Common myeloid progenitor, CD34-positive (primary cell): Measurements from ENCODE around the gene MEAF6.
"Not testable (repeated sequence)": the region's sequence is repeated elsewhere in the genome, so short reads cannot be mapped to it uniquely, and the experiment has no call there.

Source experiments
- CTCF ChIA-PET: fragments of 350-600 bp; sonication (Branson Sonifier 250); formaldehyde crosslinking; loops from one replicate; lab custom pipeline; 2021; ENCODE audit warnings: antibody characterized with exemption; lab: Charles Lee
- POLR2A ChIA-PET: fragments of 350-600 bp; sonication (Branson Sonifier 250); formaldehyde crosslinking; loops from one replicate; lab custom pipeline; 2021; ENCODE audit warnings: antibody characterized with exemption; lab: Charles Lee
- DNase-seq, 3 donors: peaks; one replicate each; pipeline versions ENCODE4 v3.0.0 to v3.0.0-alpha.2; 2013
- H3K27ac ChIP-seq, 2 experiments: 1 replicate in 1 of 2; 2 replicates in 1 of 2; pipeline ENCODE4 v1.7.0; 2013; ENCODE audit warnings: inconsistent platforms in 2 of 2, low read length in 2 of 2, mild to moderate bottlenecking in 2 of 2, low read depth in 1 of 2, moderate library complexity in 1 of 2; ENCODE audit not compliant: severe bottlenecking in 2 of 2, insufficient read depth in 1 of 2, poor library complexity in 1 of 2
- H3K27me3 ChIP-seq, 5 experiments: replicated peaks in 2 of 5; 1 replicate in 3 of 5; 2 replicates in 2 of 5; pipeline versions ENCODE4 v1.6.1 to v1.7.0; 2013; ENCODE audit warnings: low read length in 4 of 5, mild to moderate bottlenecking in 2 of 5, moderate library complexity in 2 of 5, inconsistent platforms in 1 of 5; ENCODE audit not compliant: insufficient read depth in 5 of 5, control insufficient read depth in 4 of 5
- H3K36me3 ChIP-seq, 4 experiments: 1 replicate in 2 of 4; 2 replicates in 2 of 4; pipeline versions ENCODE4 v1.6.1 to v1.7.0; 2013; ENCODE audit warnings: low read length in 3 of 4, control low read depth in 1 of 4, mild to moderate bottlenecking in 1 of 4; ENCODE audit not compliant: control insufficient read depth in 4 of 4, insufficient read depth in 4 of 4
- H3K4me1 ChIP-seq, 4 experiments: 1 replicate in 3 of 4; 2 replicates in 1 of 4; pipeline versions ENCODE4 v1.6.1 to v1.7.1; 2013; ENCODE audit warnings: low read length in 3 of 4, mild to moderate bottlenecking in 3 of 4, control low read depth in 1 of 4, inconsistent platforms in 1 of 4, moderate library complexity in 1 of 4; ENCODE audit not compliant: control insufficient read depth in 4 of 4, insufficient read depth in 4 of 4; ENCODE audit errors: control extremely low read depth in 1 of 4
- H3K4me3 ChIP-seq, 7 experiments: 1 replicate in 4 of 7; 2 replicates in 3 of 7; pipeline versions ENCODE4 v1.5.1 to v1.7.0; 2013; ENCODE audit warnings: mild to moderate bottlenecking in 7 of 7, low read length in 6 of 7, moderate library complexity in 6 of 7, inconsistent platforms in 2 of 7, low read depth in 2 of 7, control low read depth in 1 of 7; ENCODE audit not compliant: insufficient read depth in 4 of 7, control insufficient read depth in 1 of 7; ENCODE audit errors: extremely low read depth in 1 of 7
- H3K9me3 ChIP-seq, 5 experiments: 1 replicate in 4 of 5; 2 replicates in 1 of 5; pipeline versions ENCODE4 v1.6.1 to v1.7.1; 2013; ENCODE audit warnings: low read length in 4 of 5, mild to moderate bottlenecking in 2 of 5, inconsistent platforms in 1 of 5, low read depth in 1 of 5, moderate library complexity in 1 of 5; ENCODE audit not compliant: control insufficient read depth in 4 of 5, insufficient read depth in 2 of 5; ENCODE audit errors: control extremely low read depth in 1 of 5
- WGBS: methylation state at CpG from one replicate; pipeline ENCODE4 v1.1.5; 2013; ENCODE audit not compliant: insufficient coverage; 5-methylcytosine and 5-hydroxymethylcytosine counted together

Gene MEAF6

GRCh38 chr1:37515185-37516034 lies 844 bp upstream of the MEAF6 start:
- Histone ChIP-seq H3K27me3 (no peaks in the 10 kb centered on the region), H3K36me3 (peaks cover 3 to 15% (median 9%) of the 10 kb centered on the region in 4 experiments), H3K4me1 (peaks cover 11 to 21% (median 15%) of the 10 kb centered on the region in 4 experiments), H3K4me3 (peak overlapping the region; percentile 71 to 98 (median 87)), H3K9me3 (no peaks in the 10 kb centered on the region), H3K27ac (peak overlapping the region; percentile 54 to 89)
- DNase-seq = peak in 2 of 3 donors; percentile 19 to 22
- WGBS = 58% methylated on average over 6 of the region's 18 CpGs
- CTCF ChIA-PET = interaction anchor here (0.9 to 2.5 kb wide), 16 partner anchors 7 to 167 kb away, joined by 3 to 13 read pairs (median 4); partner anchors contain the start of gene DNALI1
- POLR2A ChIA-PET = interaction anchor here (0.6 kb wide), 2 partner anchors 40 to 1429 kb away, joined by 3 read pairs; no protein-coding TSS in a partner anchor

DNA sequence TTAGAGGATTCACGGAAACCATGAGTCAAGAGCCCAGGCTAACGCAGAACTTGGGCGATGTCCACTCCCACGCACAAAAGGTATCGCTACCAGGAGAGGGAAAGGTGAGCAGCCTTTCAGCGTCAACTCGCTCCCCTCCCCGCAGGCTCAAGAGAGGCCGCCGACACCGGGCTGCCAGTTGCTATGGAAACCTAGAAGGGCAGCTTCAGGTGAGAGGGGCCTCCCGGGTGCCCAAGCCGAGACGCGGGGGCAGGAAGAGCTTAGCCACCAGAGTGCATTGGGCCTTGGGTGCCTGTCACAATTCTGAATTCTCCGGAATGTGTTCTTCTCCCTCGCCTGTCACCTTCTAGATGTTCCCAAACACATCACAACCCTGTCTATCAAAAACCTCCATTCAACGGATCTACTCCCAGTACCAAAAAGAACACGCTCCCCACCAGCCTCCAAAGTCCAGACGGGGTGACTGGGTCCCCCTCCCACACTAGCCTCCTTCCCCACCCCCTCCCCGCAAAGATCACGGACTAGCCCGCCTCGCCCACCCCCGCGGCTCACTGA lies 694 bp downstream of the MEAF6 start:
- H3K36me3 ChIP-seq = peaks cover 3 to 21% (median 10%) of the 10 kb centered on the region in 4 experiments
- peak overlapping the region in 1 of 2 experiments; percentile 89 for H3K27ac ChIP-seq
- peaks cover 11 to 21% (median 18%) of the 10 kb centered on the region in 4 experiments for H3K4me1 ChIP-seq
- H3K9me3 ChIP-seq = no peaks in the 10 kb centered on the region
- ChIA-PET POLR2A (no interaction called here), CTCF (interaction anchor here (1.0 to 2.5 kb wide), 14 partner anchors 8 to 168 kb away, joined by 3 to 13 read pairs (median 5); no protein-coding TSS in a partner anchor)
- no peaks in the 10 kb centered on the region for H3K27me3 ChIP-seq
- H3K4me3 ChIP-seq = peak overlapping the region; percentile 71 to 98 (median 87)
- DNase-seq = peak; percentile 11 to 36 (median 19)
- WGBS = 8% methylated on average over 20 of the region's 26 CpGs

- ChIA-PET CTCF (interaction anchor here (0.6 to 2.2 kb wide), 13 partner anchors 9 to 482 kb away, joined by 3 to 6 read pairs (median 3); no protein-coding TSS in a partner anchor), POLR2A (interaction anchor here (1.0 kb wide), 1 partner anchor 22 kb away, joined by 5 read pairs; no protein-coding TSS in a partner anchor)
- H3K36me3 ChIP-seq = peaks cover 5 to 42% (median 27%) of the 10 kb centered on the region in 4 experiments
- H3K4me3 ChIP-seq = no peak overlapping the region
- peak; percentile 34 to 69 (median 65) for DNase-seq
- H3K9me3 ChIP-seq = no peaks in the 10 kb centered on the region
- no peaks in the 10 kb centered on the region for H3K27me3 ChIP-seq
- no peak overlapping the region for H3K27ac ChIP-seq
- WGBS = 71% methylated on average over 4 of the region's 4 CpGs
- peaks cover 6 to 20% (median 12%) of the 10 kb centered on the region in 4 experiments for H3K4me1 ChIP-seq
Observed at GRCh38 chr1:37509181-37509580, 5.4 kb downstream of the MEAF6 start.

GRCh38 chr1:37506740-37507139 lies 7.8 kb downstream of the MEAF6 start:
- POLR2A ChIA-PET = interaction anchor here (0.5 to 0.6 kb wide), 2 partner anchors 8 to 47 kb away, joined by 3 read pairs; partner anchors contain the start of gene MEAF6
- no peak for DNase-seq
- CTCF ChIA-PET = interaction anchor here (0.7 to 1.4 kb wide), 2 partner anchors 10 to 52 kb away, joined by 3 to 5 read pairs; no protein-coding TSS in a partner anchor
- WGBS = 71% methylated on average over 2 of the region's 2 CpGs
- H3K9me3 ChIP-seq = no peaks in the 10 kb centered on the region
- peaks cover 2 to 53% (median 32%) of the 10 kb centered on the region in 4 experiments for H3K36me3 ChIP-seq
- no peaks in the 10 kb centered on the region for H3K27me3 ChIP-seq
- peaks cover 0 to 11% (median 1%) of the 10 kb centered on the region in 4 experiments for H3K4me1 ChIP-seq
- no peak overlapping the region for H3K4me3 ChIP-seq
- H3K27ac ChIP-seq = no peak overlapping the region

GRCh38 chr1:37502791-37503190 lies 11.8 kb downstream of the MEAF6 start:
- CTCF ChIA-PET = interaction anchor here (0.6 to 1.5 kb wide), 3 partner anchors 12 to 348 kb away, joined by 3 to 5 read pairs (median 4); partner anchors contain the start of gene MEAF6
- H3K27me3 ChIP-seq, H3K9me3 ChIP-seq, POLR2A ChIA-PET, DNase-seq, H3K4me1 ChIP-seq, H3K4me3 ChIP-seq, H3K27ac ChIP-seq: not testable (repeated sequence)
- 100% methylated on average over 2 of the region's 2 CpGs for WGBS
- peaks cover 16 to 69% (median 48%) of the 10 kb centered on the region in 4 experiments for H3K36me3 ChIP-seq

GRCh38 chr1:37502104-37502503 lies 12.5 kb downstream of the MEAF6 start:
- POLR2A ChIA-PET = no interaction called here

More at GRCh38 chr1:37502104-37502503, 12.5 kb downstream of the MEAF6 start:
- H3K27ac ChIP-seq = no peak overlapping the region
- H3K27me3 ChIP-seq = no peaks in the 10 kb centered on the region
- no peaks in the 10 kb centered on the region for H3K4me1 ChIP-seq
- H3K4me3 ChIP-seq = no peak overlapping the region
- no peak for DNase-seq
- H3K9me3 ChIP-seq = no peaks in the 10 kb centered on the region
- peaks cover 16 to 65% (median 50%) of the 10 kb centered on the region in 4 experiments for H3K36me3 ChIP-seq
- CTCF ChIA-PET = interaction anchor here (1.5 kb wide), 1 partner anchor 14 kb away, joined by 4 read pairs; no protein-coding TSS in a partner anchor
